Esophagus (tissue), 2 donors: Measurements from ENCODE around the gene LSMEM2. TPM values are rescaled to one million over a fixed set of nuclear protein-coding genes. Genes with fewer than 3 reads are reported as not detected.

ENCODE experiments used
- H3K27ac ChIP-seq, 2 donors: one replicate each; pipeline ENCODE4 v1.5.1; 2013; ENCODE audit warnings: low read depth in 2 of 2, mild to moderate bottlenecking in 2 of 2, inconsistent platforms in 1 of 2, low read length in 1 of 2, moderate library complexity in 1 of 2
- H3K27me3 ChIP-seq, 2 donors: one replicate each; pipeline ENCODE4 v1.6.1; 2013; ENCODE audit warnings: low read length in 2 of 2, control low read depth in 1 of 2, mild to moderate bottlenecking in 1 of 2; ENCODE audit not compliant: insufficient read depth in 2 of 2, control insufficient read depth in 1 of 2
- H3K36me3 ChIP-seq, 2 donors: one replicate each; pipeline ENCODE4 v1.6.1; 2013; ENCODE audit warnings: low read length in 1 of 2; ENCODE audit not compliant: control insufficient read depth in 2 of 2, insufficient read depth in 2 of 2
- H3K4me1 ChIP-seq, 2 donors: one replicate each; pipeline ENCODE4 v1.6.1; 2013; ENCODE audit warnings: low read length in 1 of 2; ENCODE audit not compliant: control insufficient read depth in 2 of 2, insufficient read depth in 2 of 2
- H3K4me3 ChIP-seq, 2 donors: one replicate each; pipeline ENCODE4 v1.5.1; 2013; ENCODE audit warnings: low read length in 2 of 2, mild to moderate bottlenecking in 2 of 2, low read depth in 1 of 2, moderate library complexity in 1 of 2
- H3K9me3 ChIP-seq, 2 donors: one replicate each; pipeline ENCODE4 v1.6.1; 2013; ENCODE audit warnings: mild to moderate bottlenecking in 2 of 2, low read depth in 1 of 2, low read length in 1 of 2, moderate library complexity in 1 of 2; ENCODE audit not compliant: control insufficient read depth in 2 of 2, insufficient read depth in 1 of 2
- WGBS, 2 donors: extraction: QIAGEN DNeasy Blood & Tissue Kit; methylation state at CpG; one replicate each; pipeline ENCODE4 v1.1.7; 2013; 5-methylcytosine and 5-hydroxymethylcytosine counted together
- polyA plus RNA-seq, 2 donors: library from polyadenylated mRNA; stranded (reverse); fragments of 200-250 nt; gene quantifications; one replicate each; pipeline ENCODE4 v1.2.3, GENCODE V29; 2013
- donor health status: healthy with polysubstance abuse.
- donor health status: Bipolar disorder and iron deficiency.

The LSMEM2 gene
- polyA plus RNA-seq, 2 donors = 0.07 to 0.16 TPM

DNA sequence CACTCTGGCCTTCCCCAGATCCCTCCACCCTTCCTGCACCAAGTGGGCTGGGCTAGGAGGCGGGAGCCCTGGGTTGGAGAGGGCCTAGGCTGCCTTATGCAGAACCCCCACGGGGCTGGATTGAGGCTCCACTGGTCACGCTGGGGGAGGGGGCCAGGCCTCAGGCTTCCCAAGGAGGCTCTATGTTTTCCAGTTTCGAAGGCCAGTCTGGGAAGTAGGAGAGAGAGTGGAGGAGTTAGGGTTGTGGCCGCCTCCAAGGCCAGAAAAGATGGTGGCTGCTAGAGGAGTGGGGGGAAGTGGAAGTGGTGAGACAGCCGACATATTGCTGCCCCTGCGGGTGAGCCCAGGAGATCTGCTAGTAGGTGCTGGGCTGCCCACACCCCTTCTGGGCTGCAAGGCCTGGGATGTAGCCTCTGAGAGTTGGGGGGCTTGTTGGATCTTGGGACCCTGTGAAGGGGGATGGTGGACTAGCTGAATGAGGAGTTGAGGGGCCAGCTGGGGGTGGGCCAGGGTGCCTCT is 41.7 kb upstream of the LSMEM2 start:
- H3K4me1 ChIP-seq = peaks cover 11 to 36% of the 10 kb centered on the region in 2 donors
- H3K4me3 ChIP-seq = peak overlapping the region; percentile 75 to 77
- H3K9me3 ChIP-seq = no peaks in the 10 kb centered on the region
- H3K27me3 ChIP-seq = no peaks in the 10 kb centered on the region
- 2 to 14% methylated on average over 7 of the region's 7 CpGs for WGBS, 2 donors
- peaks cover 0 to 4% of the 10 kb centered on the region in 2 donors for H3K36me3 ChIP-seq
- peak overlapping the region; percentile 87 to 96 for H3K27ac ChIP-seq

DNA sequence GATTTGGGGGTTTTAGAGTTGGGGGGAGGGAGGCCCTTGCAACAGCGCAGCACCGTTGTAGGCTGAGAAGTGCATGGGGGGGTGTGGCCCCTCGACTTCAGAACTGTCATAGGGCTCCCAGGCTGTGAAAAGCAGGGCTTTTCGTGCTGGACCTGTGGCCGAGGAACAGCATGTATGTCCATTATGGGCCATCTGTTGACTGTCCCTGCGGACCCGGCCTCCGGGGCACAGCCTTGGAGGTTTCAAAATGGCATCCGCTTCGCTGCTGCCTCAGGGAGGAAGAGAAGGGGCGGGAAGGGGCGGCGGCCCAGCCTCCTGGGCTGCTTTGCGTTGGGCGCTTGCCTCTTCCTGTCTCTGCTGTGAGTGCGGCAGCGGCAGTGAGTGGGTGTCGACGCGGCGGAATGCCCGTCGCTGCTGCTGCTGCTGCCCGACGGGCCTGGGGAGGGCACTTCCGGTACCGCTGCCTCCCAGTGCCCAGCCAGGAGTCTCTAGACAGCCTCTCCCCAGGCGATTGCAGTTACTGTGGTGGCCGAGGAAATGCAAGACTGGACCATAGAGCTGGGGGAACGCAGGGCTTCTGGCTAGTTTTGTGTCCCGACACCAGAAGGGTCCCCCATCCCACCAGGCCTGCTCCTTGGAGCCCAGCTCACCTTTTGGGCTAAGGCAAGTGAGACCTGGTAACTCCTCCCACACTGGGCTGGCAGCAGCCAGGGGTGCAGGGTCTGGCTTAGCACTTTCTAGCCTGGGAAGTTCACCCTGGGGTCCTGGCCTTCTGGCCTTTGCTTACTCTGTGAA is 40.9 kb upstream of the LSMEM2 start:
- Histone ChIP-seq H3K27ac (peak overlapping the region; percentile 87 to 96), H3K27me3 (no peaks in the 10 kb centered on the region), H3K9me3 (no peaks in the 10 kb centered on the region), H3K4me3 (peak overlapping the region; percentile 75 to 77), H3K36me3 (peaks cover 0 to 4% of the 10 kb centered on the region in 2 donors), H3K4me1 (peaks cover 17 to 42% of the 10 kb centered on the region in 2 donors)
- 1 to 5% methylated on average over 31 of the region's 31 CpGs for WGBS, 2 donors

DNA sequence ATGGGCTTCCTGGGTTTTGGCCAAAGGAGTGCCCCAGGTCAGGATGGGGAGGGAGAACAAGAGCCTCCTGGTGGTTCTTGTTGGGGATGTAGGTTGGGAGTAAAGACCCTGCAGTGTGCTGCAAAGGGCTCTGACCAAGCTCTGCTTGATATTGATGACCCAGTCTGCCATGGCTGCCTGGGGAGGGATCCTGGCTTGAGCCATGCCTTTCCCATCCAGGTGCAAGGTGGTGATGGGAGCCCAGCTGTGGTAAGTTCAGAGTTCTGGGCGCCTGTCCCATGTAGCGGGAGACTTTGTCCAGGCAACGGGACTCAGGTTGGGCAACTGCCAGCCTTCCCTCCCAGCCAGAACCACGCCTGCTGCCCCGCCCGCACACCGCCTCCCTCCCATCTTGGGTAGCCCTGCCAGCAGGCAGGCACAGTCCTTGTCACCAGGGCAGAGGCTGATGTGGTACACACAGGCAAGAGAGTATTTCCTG is 40.3 kb upstream of the LSMEM2 start:
- H3K27ac ChIP-seq = peak overlapping the region; percentile 86 to 96
- peak overlapping the region; percentile 75 to 77 for H3K4me3 ChIP-seq
- 6 to 16% methylated on average over 7 of the region's 7 CpGs for WGBS, 2 donors
- H3K4me1 ChIP-seq = peaks cover 20 to 43% of the 10 kb centered on the region in 2 donors
- H3K9me3 ChIP-seq = no peaks in the 10 kb centered on the region
- H3K27me3 ChIP-seq = no peaks in the 10 kb centered on the region
- H3K36me3 ChIP-seq = peaks cover 0 to 4% of the 10 kb centered on the region in 2 donors

DNA sequence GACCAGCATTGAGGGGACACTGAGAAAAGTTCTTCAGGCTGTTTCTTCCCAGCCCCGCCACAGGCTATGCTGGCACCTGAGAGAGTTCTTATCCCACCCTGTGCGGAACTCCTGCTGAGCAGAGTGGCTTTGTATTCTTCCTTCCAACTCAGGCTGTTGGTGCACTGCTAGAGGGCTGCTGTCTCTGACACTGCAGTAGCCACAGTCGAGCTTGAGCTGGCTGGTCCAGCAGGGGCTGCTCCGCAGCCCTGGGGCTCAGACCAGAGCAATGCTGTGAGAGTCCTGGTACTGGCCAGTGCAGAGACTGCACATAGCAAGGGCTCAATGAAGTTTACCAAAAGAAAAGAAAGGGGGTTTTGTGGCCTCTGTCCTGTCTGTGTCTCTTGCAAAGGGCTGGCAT is 39.2 kb upstream of the LSMEM2 start:
- Histone ChIP-seq H3K4me1 (peaks cover 20 to 47% of the 10 kb centered on the region in 2 donors), H3K9me3 (no peaks in the 10 kb centered on the region), H3K4me3 (no peak overlapping the region), H3K27ac (peak overlapping the region; percentile 86 to 96), H3K36me3 (peaks cover 0 to 8% of the 10 kb centered on the region in 2 donors), H3K27me3 (no peaks in the 10 kb centered on the region)
- WGBS, 2 donors = 67 to 73% methylated on average over 4 of the region's 4 CpGs

DNA sequence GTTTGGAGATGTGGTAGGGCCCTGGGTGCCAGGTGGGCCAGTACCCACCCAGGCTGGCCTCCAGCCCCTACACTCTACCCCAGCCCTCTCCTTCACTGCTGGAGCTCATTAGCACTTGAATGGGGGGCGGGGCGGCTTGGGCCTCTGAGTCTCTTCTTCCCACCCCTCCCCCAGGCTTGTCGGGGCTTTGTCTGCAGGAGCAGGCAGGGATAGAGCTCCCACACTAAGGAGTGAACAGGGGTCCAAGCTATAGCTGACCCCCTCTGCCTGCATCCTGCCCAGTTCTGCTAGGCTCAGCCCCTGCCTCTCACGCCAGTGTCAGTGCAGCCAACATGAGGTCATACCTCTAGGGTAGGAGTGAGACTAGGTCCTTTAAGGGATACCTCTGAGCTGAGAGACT is 37.7 kb upstream of the LSMEM2 start:
- 56 to 66% methylated on average over 4 of the region's 4 CpGs for WGBS, 2 donors
- H3K9me3 ChIP-seq = no peaks in the 10 kb centered on the region
- peak overlapping the region in 1 of 2 donors; percentile 87 for H3K27ac ChIP-seq
- H3K4me1 ChIP-seq = peaks cover 28 to 58% of the 10 kb centered on the region in 2 donors
- no peak overlapping the region for H3K4me3 ChIP-seq
- H3K27me3 ChIP-seq = no peaks in the 10 kb centered on the region
- peaks cover 0 to 11% of the 10 kb centered on the region in 2 donors for H3K36me3 ChIP-seq

DNA sequence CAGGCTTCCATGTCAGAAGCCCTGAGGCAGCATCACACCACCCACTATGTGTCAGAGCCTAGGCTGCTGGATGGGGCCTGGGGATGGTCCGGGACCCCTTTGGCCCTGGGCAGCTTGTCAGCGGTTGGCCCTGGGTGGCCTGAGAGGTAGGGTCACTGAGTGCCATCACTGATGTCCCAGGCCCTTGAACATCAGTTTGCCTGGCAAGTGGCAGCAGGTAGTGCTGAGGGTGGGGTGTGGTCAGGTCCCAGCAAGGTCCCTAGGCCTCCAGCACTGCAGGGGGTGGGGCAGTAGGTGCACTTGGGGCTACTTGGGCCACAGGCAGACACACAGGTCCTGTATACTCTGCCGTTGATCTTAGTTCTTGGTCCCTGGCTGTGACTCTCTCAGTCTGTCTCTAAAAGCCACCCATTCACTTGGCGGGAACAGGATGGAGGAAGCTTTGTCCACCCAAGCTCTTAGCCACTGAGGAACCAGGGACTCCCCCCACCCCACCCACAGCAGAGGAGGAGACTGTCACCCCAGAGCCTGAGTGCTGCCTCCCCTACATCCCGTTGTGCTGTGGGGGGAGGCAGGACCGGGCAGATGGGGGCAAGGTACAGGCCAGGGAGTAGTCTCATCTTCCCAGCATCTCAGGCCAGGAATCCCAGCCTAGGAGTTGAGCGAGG is 37.0 kb upstream of the LSMEM2 start:
- Histone ChIP-seq H3K27me3 (no peaks in the 10 kb centered on the region), H3K4me1 (peaks cover 31 to 64% of the 10 kb centered on the region in 2 donors), H3K4me3 (no peak overlapping the region), H3K27ac (peak overlapping the region; percentile 69 to 87), H3K9me3 (no peaks in the 10 kb centered on the region), H3K36me3 (peaks cover 0 to 11% of the 10 kb centered on the region in 2 donors)
- 53 to 58% methylated on average over 7 of the region's 7 CpGs for WGBS, 2 donors

DNA sequence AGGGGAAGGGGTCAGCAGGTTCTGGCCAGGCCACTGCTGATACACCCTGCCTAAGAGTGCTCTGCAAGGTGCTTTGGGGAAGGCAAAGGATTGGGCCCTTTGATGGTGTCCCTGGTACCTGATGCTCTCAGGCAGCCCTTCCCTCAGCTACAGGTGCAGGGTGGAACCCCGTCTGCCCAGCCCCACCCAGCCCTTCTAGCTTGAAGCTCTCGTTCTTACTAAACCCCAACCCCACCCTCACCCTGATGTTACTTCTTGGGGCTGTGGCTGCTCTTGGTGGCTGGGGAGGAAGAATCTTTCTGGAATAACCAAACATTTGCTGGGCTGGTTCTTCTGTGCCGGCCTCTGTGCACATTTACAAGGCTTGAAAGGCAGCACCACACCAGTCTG is 36.5 kb upstream of the LSMEM2 start:
- Histone ChIP-seq H3K27ac (peak overlapping the region; percentile 69 to 87), H3K9me3 (no peaks in the 10 kb centered on the region), H3K36me3 (peaks cover 0 to 12% of the 10 kb centered on the region in 2 donors), H3K4me1 (peaks cover 31 to 63% of the 10 kb centered on the region in 2 donors), H3K4me3 (no peak overlapping the region), H3K27me3 (no peaks in the 10 kb centered on the region)
- 27 to 28% methylated on average over 3 of the region's 3 CpGs for WGBS, 2 donors

DNA sequence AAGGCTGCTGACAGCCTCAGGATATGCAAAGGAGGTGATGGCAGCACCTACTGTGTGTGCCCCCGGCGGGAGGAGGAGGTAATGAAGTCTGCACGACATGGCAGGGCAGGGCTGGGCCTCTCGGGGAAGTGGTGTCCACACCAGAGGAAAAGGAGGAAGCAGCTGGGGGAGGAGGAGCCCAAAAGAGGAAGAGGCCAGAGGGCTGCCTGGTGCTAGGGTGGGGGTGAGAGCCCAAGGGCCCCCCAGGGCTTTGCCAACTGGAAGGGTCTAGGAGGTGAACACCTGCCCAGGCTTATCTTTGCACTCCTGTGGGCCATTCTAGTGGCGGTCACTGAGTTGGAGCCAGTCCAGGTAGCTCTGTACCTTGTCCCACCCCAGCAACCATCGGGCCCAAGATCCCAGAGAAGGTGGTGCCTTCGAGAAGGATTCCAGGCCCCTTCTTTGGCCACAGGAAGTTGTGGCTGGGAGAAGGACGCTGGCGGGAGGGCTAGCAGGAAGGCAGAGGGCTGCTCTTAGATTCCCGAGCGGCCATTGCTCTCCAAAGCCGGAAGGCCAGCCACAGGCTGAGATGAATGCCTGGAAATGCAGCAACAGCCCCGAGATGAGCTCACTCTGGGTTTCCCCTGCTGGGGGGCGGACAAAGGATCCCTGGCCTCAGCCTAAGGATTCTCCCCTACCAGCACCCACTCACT is 35.9 kb upstream of the LSMEM2 start:
- no peak overlapping the region for H3K4me3 ChIP-seq
- H3K9me3 ChIP-seq = no peaks in the 10 kb centered on the region
- peak overlapping the region; percentile 69 to 87 for H3K27ac ChIP-seq
- peaks cover 29 to 64% of the 10 kb centered on the region in 2 donors for H3K4me1 ChIP-seq
- H3K36me3 ChIP-seq = peaks cover 0 to 13% of the 10 kb centered on the region in 2 donors
- 40 to 42% methylated on average over 14 of the region's 14 CpGs for WGBS, 2 donors
- no peaks in the 10 kb centered on the region for H3K27me3 ChIP-seq

DNA sequence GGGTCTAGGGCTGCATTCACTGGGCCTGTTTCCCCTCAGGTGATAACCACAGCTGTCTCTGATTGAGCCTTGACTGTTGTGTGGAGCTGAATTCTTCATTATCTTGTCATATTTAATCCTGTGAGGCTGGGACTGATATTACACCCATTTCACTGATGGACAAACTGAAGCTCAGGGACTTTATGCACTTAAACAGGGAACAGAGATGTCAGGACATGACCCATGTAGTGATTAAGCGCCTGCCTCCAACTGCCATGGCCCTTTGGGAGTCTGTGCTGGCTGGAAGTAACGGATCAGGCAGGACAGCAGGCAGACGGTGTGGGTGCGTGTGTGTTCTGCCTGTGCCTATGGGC is 35.4 kb upstream of the LSMEM2 start:
- Histone ChIP-seq H3K27me3 (no peaks in the 10 kb centered on the region), H3K27ac (peak overlapping the region; percentile 69 to 87), H3K9me3 (no peaks in the 10 kb centered on the region), H3K4me3 (no peak overlapping the region), H3K36me3 (peaks cover 0 to 13% of the 10 kb centered on the region in 2 donors), H3K4me1 (peaks cover 29 to 65% of the 10 kb centered on the region in 2 donors)
- 76 to 82% methylated on average over 4 of the region's 4 CpGs for WGBS, 2 donors
